SK-N-SH (cell line): ENCODE measurements around the gene MGST1.

ENCODE experiments used
- EP300 ChIP-seq, 2 experiments: IDR thresholded peaks; 2 replicates each; pipeline versions ENCODE4 v1.4.0 to v1.6.1; 2012; ENCODE audit warnings: borderline replicate concordance in 1 of 2, low read depth in 1 of 2, low read length in 1 of 2
- FOSL2 ChIP-seq: IDR thresholded peaks from 2 replicates; pipeline ENCODE4 v1.4.0; 2012; ENCODE audit warnings: low read depth, mild to moderate bottlenecking, moderate library complexity, borderline replicate concordance
- GABPA ChIP-seq: IDR thresholded peaks from 2 replicates; pipeline ENCODE4 v1.4.0; 2012; ENCODE audit warnings: low read depth, mild to moderate bottlenecking
- GATA2 ChIP-seq: sonication (generic); formaldehyde crosslinking; IDR thresholded peaks from 2 replicates; pipeline ENCODE4 v1.5.0; 2020; ENCODE audit warnings: mild to moderate bottlenecking, missing genetic modification reagents
- POLR2AphosphoS5 ChIP-seq: IDR thresholded peaks from 2 replicates; pipeline ENCODE4 v1.6.1; 2012; ENCODE audit warnings: low read depth, low read length
- RCOR1 ChIP-seq: fragments of 150-350 bp; IDR thresholded peaks from 2 replicates; pipeline ENCODE4 v1.6.1; 2017; ENCODE audit warnings: antibody characterized with exemption, low read length
- RFX5 ChIP-seq: IDR thresholded peaks from 2 replicates; pipeline ENCODE4 v1.6.1; 2012; ENCODE audit warnings: mild to moderate bottlenecking, improper control_type of control experiment, low read length
- RXRA ChIP-seq: IDR thresholded peaks from 2 replicates; pipeline ENCODE4 v1.4.0; 2012; ENCODE audit warnings: low read depth, mild to moderate bottlenecking, borderline replicate concordance
- SIN3A ChIP-seq: IDR thresholded peaks from 2 replicates; pipeline ENCODE4 v1.6.1; 2012; ENCODE audit warnings: low read depth, mild to moderate bottlenecking, low read length, moderate library complexity, borderline replicate concordance
- TAF1 ChIP-seq: IDR thresholded peaks from 2 replicates; pipeline ENCODE4 v1.6.1; 2012; ENCODE audit warnings: low read depth, mild to moderate bottlenecking, low read length, moderate library complexity, borderline replicate concordance
- TF ChIP-seq, protein P1 (sequence below): IDR thresholded peaks from 2 replicates; pipeline ENCODE4; 2012
- TF ChIP-seq, protein P2 (sequence below): fragments of 200-600 bp; sonication (generic); IDR thresholded peaks from 2 replicates; pipeline ENCODE4 v1.6.1; 2017; ENCODE audit warnings: antibody characterized with exemption, mild to moderate bottlenecking, moderate library complexity
- TF ChIP-seq, protein P3 (sequence below): IDR thresholded peaks from 2 replicates; pipeline ENCODE4 v1.4.0; 2012; ENCODE audit warnings: low read depth, borderline replicate concordance

DNA sequence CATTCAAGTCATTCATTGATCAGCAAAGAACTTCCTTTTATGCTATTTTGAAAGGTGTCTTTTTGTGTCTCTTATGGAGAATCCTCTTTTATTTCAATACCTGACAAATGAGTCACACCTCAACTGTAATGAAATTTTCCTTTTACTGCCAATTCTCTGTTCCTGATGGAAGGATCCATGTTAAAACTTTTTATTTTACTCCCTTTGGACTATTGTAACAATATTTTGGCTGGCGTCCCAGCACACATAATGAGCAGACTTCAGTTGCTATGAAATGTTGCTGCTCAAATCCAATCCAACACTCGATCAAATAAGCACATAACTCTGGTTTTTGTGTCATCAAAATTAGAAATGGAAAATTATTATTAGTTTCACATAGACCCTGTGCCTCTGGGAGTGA lies 48.0 kb upstream of the MGST1 start:
- no peak for TF ChIP-seq RCOR1
- no peak for TF ChIP-seq EP300 (IDR thresholded peaks at IDR 0.05; ENCODE audit: borderline replicate concordance in 1 of 2, low read depth in 1 of 2, low read length in 1 of 2)
- TF ChIP-seq, protein P1, sequence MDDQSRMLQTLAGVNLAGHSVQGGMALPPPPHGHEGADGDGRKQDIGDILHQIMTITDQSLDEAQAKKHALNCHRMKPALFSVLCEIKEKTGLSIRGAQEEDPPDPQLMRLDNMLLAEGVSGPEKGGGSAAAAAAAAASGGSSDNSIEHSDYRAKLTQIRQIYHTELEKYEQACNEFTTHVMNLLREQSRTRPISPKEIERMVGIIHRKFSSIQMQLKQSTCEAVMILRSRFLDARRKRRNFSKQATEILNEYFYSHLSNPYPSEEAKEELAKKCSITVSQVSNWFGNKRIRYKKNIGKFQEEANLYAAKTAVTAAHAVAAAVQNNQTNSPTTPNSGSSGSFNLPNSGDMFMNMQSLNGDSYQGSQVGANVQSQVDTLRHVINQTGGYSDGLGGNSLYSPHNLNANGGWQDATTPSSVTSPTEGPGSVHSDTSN = no peak
- no peak for TF ChIP-seq RXRA
- no peak for TF ChIP-seq GABPA
- TF ChIP-seq, protein P2, sequence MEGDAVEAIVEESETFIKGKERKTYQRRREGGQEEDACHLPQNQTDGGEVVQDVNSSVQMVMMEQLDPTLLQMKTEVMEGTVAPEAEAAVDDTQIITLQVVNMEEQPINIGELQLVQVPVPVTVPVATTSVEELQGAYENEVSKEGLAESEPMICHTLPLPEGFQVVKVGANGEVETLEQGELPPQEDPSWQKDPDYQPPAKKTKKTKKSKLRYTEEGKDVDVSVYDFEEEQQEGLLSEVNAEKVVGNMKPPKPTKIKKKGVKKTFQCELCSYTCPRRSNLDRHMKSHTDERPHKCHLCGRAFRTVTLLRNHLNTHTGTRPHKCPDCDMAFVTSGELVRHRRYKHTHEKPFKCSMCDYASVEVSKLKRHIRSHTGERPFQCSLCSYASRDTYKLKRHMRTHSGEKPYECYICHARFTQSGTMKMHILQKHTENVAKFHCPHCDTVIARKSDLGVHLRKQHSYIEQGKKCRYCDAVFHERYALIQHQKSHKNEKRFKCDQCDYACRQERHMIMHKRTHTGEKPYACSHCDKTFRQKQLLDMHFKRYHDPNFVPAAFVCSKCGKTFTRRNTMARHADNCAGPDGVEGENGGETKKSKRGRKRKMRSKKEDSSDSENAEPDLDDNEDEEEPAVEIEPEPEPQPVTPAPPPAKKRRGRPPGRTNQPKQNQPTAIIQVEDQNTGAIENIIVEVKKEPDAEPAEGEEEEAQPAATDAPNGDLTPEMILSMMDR = no peak
- no peak for TF ChIP-seq FOSL2
- TF ChIP-seq SIN3A = no peak
- no peak for TF ChIP-seq TAF1
- no peak for TF ChIP-seq RFX5
- no peak for TF ChIP-seq POLR2AphosphoS5
- no peak for TF ChIP-seq GATA2 (CRISPR knock-in tag)
- TF ChIP-seq, protein P3, sequence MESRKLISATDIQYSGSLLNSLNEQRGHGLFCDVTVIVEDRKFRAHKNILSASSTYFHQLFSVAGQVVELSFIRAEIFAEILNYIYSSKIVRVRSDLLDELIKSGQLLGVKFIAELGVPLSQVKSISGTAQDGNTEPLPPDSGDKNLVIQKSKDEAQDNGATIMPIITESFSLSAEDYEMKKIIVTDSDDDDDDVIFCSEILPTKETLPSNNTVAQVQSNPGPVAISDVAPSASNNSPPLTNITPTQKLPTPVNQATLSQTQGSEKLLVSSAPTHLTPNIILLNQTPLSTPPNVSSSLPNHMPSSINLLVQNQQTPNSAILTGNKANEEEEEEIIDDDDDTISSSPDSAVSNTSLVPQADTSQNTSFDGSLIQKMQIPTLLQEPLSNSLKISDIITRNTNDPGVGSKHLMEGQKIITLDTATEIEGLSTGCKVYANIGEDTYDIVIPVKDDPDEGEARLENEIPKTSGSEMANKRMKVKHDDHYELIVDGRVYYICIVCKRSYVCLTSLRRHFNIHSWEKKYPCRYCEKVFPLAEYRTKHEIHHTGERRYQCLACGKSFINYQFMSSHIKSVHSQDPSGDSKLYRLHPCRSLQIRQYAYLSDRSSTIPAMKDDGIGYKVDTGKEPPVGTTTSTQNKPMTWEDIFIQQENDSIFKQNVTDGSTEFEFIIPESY = no peak
